CD4-positive, alpha-beta T cell treated with Interleukin-6 at 100 ng/mL for 8 hours (primary cell): ENCODE results near the gene IER5.
A peak's percentile ranks its signal among the peaks of the same experiment; 100 is the strongest.
"Not testable (repeated sequence)": the region's sequence is repeated elsewhere in the genome, so short reads cannot be mapped to it uniquely, and the experiment has no call there.

Source experiments
- DNase-seq: peaks from one replicate; pipeline ENCODE4 v3.0.0-alpha.2; 2020; ENCODE audit warnings: mixed read lengths, low spot score

Gene IER5

GRCh38 chr1:181088079-181089016 lies at the start of gene IER5:
Gene IER5 (plus strand): TSS chr1:181088700. CDS start chr1:181088903, 203 bp downstream.
- peak; percentile 96 for DNase-seq

- DNase-seq: no peak
These were observed 48.1 kb upstream of the IER5 start for GRCh38 chr1:181040284-181040865.

DNA sequence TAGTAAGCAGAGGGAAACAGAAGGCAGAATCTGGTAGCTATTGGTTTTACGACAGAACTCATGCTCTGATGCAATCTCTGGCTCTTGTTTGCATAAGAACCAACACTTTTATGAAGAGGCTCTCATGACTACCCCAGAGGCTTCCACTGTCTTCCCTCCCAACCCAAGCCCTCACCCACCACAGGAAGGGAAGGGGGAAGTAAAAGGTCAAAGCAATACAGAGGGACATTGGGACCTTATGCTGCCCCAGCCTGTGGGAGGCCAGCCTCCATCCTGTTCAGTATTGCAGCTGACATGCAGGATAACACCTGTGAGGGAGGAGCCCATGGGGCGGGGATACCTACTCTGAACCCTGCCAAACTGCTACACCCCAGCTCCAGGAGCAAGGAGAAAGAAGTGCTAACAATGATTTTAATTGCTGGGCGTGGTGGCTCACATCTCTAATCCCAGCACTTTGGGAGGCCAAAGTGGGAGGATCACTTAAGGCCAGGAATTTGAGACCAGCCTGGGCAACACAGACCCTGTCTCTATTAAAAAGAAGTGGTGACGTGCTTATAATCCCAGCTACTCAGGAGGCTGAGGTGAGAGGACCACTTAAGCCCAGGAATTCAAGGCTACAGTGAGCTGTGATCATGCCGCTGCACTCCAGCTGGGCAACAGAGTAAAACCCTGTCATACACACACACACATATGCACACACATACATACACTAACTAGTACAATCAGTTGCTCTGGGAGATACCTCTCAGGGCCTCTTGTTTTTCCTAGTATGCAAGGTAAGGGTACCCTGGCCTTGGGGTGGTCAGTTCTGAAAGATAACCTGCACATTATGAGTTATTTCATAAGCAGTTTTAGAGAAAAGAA lies 45.2 kb upstream of the IER5 start:
- DNase-seq: no peak

- peak; percentile 14 for DNase-seq
These were observed 44.0 kb upstream of the IER5 start for GRCh38 chr1:181044449-181044966.

GRCh38 chr1:181045946-181046345 lies 42.6 kb upstream of the IER5 start:
- not testable (repeated sequence) for DNase-seq

DNA sequence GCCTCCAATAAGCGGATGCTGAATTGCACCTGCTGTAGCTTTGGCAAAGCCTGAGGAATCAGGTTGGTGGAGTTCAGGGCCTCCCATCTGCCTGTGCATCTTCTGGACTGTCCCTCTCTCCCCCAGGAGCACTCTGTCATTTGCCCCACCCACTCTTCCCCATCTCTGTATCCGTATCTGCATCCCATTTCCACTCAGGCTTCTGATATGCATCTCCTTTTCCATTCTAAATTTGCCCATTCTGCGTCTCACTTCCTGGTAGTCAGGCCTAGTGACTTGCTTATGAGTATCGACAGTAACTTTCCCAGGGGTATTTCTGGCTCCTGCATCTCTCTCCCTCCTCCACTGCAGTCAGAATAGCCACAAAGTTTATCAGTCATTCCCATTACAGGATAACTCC lies 39.1 kb upstream of the IER5 start:
- no peak for DNase-seq

DNA sequence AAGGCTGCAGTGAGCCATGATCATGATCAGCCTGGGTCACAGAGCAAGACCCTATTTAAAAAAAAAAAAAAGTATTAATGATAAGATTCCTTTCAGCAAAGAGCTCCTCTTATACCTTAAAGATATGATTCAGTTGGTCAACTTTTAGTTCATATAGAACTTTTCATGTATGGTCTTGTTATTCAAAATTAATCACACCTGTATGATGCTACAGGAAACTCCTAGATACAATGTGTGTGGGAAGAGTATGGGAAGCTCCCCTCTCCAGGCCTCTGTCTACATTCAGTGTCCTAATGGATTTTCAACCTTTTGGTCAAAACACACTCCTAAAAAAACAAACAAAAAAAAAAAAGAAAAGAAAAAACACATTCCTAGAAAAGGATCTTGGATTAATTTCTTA lies 37.6 kb upstream of the IER5 start:
- DNase-seq: no peak

- no peak for DNase-seq
These were observed 31.9 kb upstream of the IER5 start for GRCh38 chr1:181056560-181056959.

GRCh38 chr1:181057079-181057478 lies 31.4 kb upstream of the IER5 start:
- no peak for DNase-seq

GRCh38 chr1:181059435-181059834 lies 29.1 kb upstream of the IER5 start:
- no peak for DNase-seq

- no peak for DNase-seq
These were observed 28.4 kb upstream of the IER5 start for GRCh38 chr1:181060066-181060465.

GRCh38 chr1:181060947-181061346 lies 27.6 kb upstream of the IER5 start:
- not testable (repeated sequence) for DNase-seq

GRCh38 chr1:181061487-181061886 lies 27.0 kb upstream of the IER5 start:
- no peak for DNase-seq

GRCh38 chr1:181061891-181062835 lies 26.3 kb upstream of the IER5 start:
- DNase-seq: no peak

DNA sequence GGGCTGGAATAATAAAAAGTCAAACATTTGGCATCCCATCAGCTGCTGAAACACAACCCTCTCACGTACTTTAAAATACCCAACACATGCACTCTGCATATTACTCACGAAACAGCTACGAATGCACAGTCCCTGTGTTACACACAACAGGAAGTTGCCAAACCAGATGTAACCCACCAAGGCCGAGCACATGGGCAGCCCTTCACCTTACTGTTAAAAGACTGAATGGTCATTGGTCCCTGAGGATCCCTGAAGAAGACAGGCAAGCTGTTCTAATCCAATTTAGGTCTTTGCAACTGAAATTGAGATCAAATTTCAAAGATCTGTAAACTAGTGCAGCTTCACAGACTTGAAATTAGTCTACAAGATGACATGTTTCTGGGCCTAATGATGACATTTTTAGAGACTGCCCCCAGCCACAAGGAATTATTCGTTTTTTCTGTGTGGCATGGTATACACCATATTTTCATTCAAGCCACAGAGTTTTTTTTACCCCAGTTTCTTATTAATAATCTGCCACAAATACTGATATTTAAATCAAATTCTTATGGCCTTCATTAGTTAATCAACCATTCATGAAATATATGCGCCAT lies 25.6 kb upstream of the IER5 start:
- peak; percentile 20 for DNase-seq

DNA sequence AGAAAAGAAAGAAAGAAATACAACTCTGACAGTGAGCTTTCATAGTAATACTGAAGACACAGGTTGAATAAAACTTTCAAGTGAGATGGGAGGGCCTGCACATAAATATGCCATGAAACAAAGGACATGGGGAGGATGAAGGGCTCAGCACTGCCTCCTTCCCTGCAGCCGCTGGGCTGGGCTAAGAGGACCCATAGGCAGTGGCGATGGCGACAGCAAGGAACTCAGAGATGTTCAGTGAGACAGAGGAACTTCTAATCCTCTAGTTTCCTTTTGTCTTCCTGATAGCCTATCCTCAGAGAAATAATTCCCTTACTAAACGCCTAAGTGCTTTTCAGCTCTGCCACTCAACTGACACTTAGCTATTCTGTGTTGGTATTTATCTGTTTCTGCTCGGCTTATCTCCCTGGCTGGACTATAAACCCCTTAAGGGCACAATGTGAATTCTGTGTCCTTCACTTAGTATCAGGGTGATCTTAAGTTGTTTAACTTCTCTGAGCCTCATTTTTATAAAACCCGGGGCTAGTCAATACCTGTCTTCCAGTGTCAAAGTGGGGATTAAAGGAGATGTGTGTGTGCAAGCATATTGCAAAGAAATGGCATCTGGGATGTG lies 24.4 kb upstream of the IER5 start:
- DNase-seq: no peak

- DNase-seq: no peak
These were observed 23.8 kb upstream of the IER5 start for GRCh38 chr1:181064702-181065101.

GRCh38 chr1:181073638-181074037 lies 14.9 kb upstream of the IER5 start:
- no peak for DNase-seq

- DNase-seq: no peak
These were observed 12.6 kb upstream of the IER5 start for GRCh38 chr1:181075766-181076350.

DNA sequence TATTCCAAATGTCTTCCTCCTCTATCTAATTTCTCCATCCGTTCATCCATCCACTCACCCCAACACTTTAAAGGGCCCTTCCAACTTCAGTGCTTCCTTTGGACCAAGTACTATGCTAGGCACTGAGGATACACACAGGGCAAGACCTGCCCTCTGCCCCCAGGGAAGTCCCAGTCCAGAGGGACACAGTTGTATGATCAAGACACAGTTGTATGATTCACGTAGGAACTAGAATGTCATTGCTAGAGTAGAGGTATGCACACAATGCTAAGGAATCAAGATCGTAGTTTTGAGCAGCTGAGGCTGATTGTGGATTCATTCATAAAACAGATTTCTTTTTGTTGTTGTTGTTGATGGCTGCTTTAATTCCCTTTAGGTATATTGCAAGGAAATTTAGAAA lies 11.6 kb upstream of the IER5 start:
- no peak for DNase-seq
